ENCODE data around the gene MYO1C. TPM values are rescaled to one million over a fixed set of nuclear protein-coding genes. Genes with fewer than 3 reads are reported as not detected.

The MYO1C gene
- total and polyA plus RNA-seq, 3 donors from 2014 or later = 45.0 to 68.3 (median 49.2) TPM

DNA sequence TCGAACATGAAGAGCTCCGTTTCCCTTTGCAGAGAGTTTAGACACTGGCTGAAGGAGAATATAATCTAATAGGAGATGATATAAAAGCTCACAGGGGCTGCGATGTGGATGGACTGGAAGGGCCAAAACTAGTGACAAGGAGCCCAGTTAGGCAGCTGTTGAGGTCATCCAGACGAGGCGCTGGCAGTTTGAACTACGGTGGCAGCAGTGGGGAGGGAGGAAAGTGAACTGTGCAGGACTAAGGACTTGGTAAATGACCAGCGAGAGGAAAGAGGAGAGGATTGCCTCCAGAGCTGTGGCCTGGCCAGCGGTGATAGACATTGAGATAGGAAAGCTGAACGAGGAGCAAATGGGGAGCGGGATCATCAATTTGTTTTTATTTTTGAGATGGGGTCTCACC is 77.9 kb downstream of the MYO1C start:
- Histone ChIP-seq H3K9me3 (no peaks in the 10 kb centered on the region), H3K27ac (no peak overlapping the region), H3K4me3 (no peak overlapping the region), H3K27me3 (no peaks in the 10 kb centered on the region), H3K36me3 (ENCODE audit: low read depth, missing control alignments) (no peaks in the 10 kb centered on the region), H3K4me1 (peaks cover 4% of the 10 kb centered on the region)
- 84 to 86% methylated on average over 10 of the region's 10 CpGs for WGBS, 2 donors
- intact Hi-C loops (cut with DNase I; ENCODE audit: low total_unique reads) = no loop called here
- TF ChIP-seq, protein P1, sequence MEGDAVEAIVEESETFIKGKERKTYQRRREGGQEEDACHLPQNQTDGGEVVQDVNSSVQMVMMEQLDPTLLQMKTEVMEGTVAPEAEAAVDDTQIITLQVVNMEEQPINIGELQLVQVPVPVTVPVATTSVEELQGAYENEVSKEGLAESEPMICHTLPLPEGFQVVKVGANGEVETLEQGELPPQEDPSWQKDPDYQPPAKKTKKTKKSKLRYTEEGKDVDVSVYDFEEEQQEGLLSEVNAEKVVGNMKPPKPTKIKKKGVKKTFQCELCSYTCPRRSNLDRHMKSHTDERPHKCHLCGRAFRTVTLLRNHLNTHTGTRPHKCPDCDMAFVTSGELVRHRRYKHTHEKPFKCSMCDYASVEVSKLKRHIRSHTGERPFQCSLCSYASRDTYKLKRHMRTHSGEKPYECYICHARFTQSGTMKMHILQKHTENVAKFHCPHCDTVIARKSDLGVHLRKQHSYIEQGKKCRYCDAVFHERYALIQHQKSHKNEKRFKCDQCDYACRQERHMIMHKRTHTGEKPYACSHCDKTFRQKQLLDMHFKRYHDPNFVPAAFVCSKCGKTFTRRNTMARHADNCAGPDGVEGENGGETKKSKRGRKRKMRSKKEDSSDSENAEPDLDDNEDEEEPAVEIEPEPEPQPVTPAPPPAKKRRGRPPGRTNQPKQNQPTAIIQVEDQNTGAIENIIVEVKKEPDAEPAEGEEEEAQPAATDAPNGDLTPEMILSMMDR (IDR thresholded peaks at IDR 0.05) = no peak
- TF ChIP-seq POLR2A (IDR thresholded peaks at IDR 0.05) = no peak
- DNase-seq = no peak

Other genes with a start within 250 kb of the MYO1C start
- gene BHLHA9, start 222.2 kb downstream of the MYO1C start, total RNA-seq = under 1 TPM; 0.56 to 0.79 TPM
- not detected for gene BHLHA9, start 222.2 kb downstream of the MYO1C start, polyA plus RNA-seq (ENCODE audit: insufficient read depth, low read depth, low replicate concordance)
- gene TRARG1, start 213.0 kb downstream of the MYO1C start, total RNA-seq = 1 to 10 TPM in 1 of 2 donors, under 1 TPM in 1; 0.99 to 1.3 TPM
- gene TRARG1, start 213.0 kb downstream of the MYO1C start, polyA plus RNA-seq (ENCODE audit: insufficient read depth, low read depth, low replicate concordance) = 1.3 TPM
- gene YWHAE, start 92.5 kb downstream of the MYO1C start, total RNA-seq = 100 to 1,000 TPM; 678 to 749 TPM
- 649 TPM for gene YWHAE, start 92.5 kb downstream of the MYO1C start, polyA plus RNA-seq (ENCODE audit: insufficient read depth, low read depth, low replicate concordance)
- 10 to 100 TPM; 68.4 to 79.1 TPM for gene CRK, start 36.5 kb downstream of the MYO1C start, total RNA-seq
- 45.7 TPM for gene CRK, start 36.5 kb downstream of the MYO1C start, polyA plus RNA-seq (ENCODE audit: insufficient read depth, low read depth, low replicate concordance)
- 10 to 100 TPM; 83.4 to 87.8 TPM for gene INPP5K, start 23.9 kb upstream of the MYO1C start, total RNA-seq
- gene INPP5K, start 23.9 kb upstream of the MYO1C start, polyA plus RNA-seq (ENCODE audit: insufficient read depth, low read depth, low replicate concordance) = 81.2 TPM
- gene PITPNA, start 70.1 kb upstream of the MYO1C start, total RNA-seq = 10 to 100 TPM; 52.7 to 53.1 TPM
- gene PITPNA, start 70.1 kb upstream of the MYO1C start, polyA plus RNA-seq (ENCODE audit: insufficient read depth, low read depth, low replicate concordance) = 92.4 TPM
- gene SLC43A2, start 136.1 kb upstream of the MYO1C start, total RNA-seq = 10 to 100 TPM; 12.4 to 15.7 TPM
- 11.7 TPM for gene SLC43A2, start 136.1 kb upstream of the MYO1C start, polyA plus RNA-seq (ENCODE audit: insufficient read depth, low read depth, low replicate concordance)
- 10 to 100 TPM in 1 of 2 donors, 1 to 10 TPM in 1; 9.3 to 11.6 TPM for gene SCARF1, start 153.0 kb upstream of the MYO1C start, total RNA-seq
- gene SCARF1, start 153.0 kb upstream of the MYO1C start, polyA plus RNA-seq (ENCODE audit: insufficient read depth, low read depth, low replicate concordance) = 4.7 TPM
- gene RILP, start 157.2 kb upstream of the MYO1C start, total RNA-seq = 10 to 100 TPM; 30.6 to 32.5 TPM
- 8.4 TPM for gene RILP, start 157.2 kb upstream of the MYO1C start, polyA plus RNA-seq (ENCODE audit: insufficient read depth, low read depth, low replicate concordance)
- 100 to 1,000 TPM; 307 to 325 TPM for gene PRPF8, start 192.2 kb upstream of the MYO1C start, total RNA-seq
- 315 TPM for gene PRPF8, start 192.2 kb upstream of the MYO1C start, polyA plus RNA-seq (ENCODE audit: insufficient read depth, low read depth, low replicate concordance)
- gene TLCD2, start 217.7 kb upstream of the MYO1C start, total RNA-seq = 1 to 10 TPM; 1.2 to 2.0 TPM
- 1.1 TPM for gene TLCD2, start 217.7 kb upstream of the MYO1C start, polyA plus RNA-seq (ENCODE audit: insufficient read depth, low read depth, low replicate concordance)
- gene WDR81, start 232.0 kb upstream of the MYO1C start, total RNA-seq = 10 to 100 TPM; 58.4 to 71.4 TPM
- gene WDR81, start 232.0 kb upstream of the MYO1C start, polyA plus RNA-seq (ENCODE audit: insufficient read depth, low read depth, low replicate concordance) = 16.9 TPM

Data from testis (tissue), 3 donors.